Rectal smooth muscle tissue (tissue), 1 donor: ENCODE results near the gene CGN.

Experiments
- H3K27ac ChIP-seq: one replicate; pipeline ENCODE4 v1.7.0; 2013; ENCODE audit warnings: low read depth, low read length, inconsistent platforms
- H3K27me3 ChIP-seq: one replicate; pipeline ENCODE4 v1.7.0; 2013; ENCODE audit warnings: low read length; ENCODE audit not compliant: control insufficient read depth, insufficient read depth
- H3K36me3 ChIP-seq: one replicate; pipeline ENCODE4 v1.7.0; 2013; ENCODE audit warnings: low read length; ENCODE audit not compliant: control insufficient read depth, insufficient read depth
- H3K4me1 ChIP-seq: one replicate; pipeline ENCODE4 v1.7.0; 2013; ENCODE audit warnings: low read length; ENCODE audit not compliant: control insufficient read depth, insufficient read depth
- H3K4me3 ChIP-seq: one replicate; pipeline ENCODE4 v1.7.0; 2013; ENCODE audit warnings: low read length
- H3K9ac ChIP-seq: one replicate; pipeline ENCODE4 v1.7.0; 2013; ENCODE audit warnings: low read length

CGN gene

GRCh38 chr1:151485685-151486255, 25.4 kb upstream of the CGN start:
- Histone ChIP-seq H3K27ac (no peak overlapping the region), H3K36me3 (no peaks in the 10 kb centered on the region), H3K4me1 (no peaks in the 10 kb centered on the region), H3K4me3 (no peak overlapping the region), H3K27me3 (no peaks in the 10 kb centered on the region), H3K9ac (no peak overlapping the region)

- Histone ChIP-seq H3K27ac (no peak overlapping the region), H3K4me3 (no peak overlapping the region), H3K27me3 (no peaks in the 10 kb centered on the region)
These were observed 24.6 kb upstream of the CGN start for GRCh38 chr1:151486557-151486956.

GRCh38 chr1:151491641-151492040, 19.5 kb upstream of the CGN start:
- Histone ChIP-seq H3K4me1 (no peaks in the 10 kb centered on the region), H3K36me3 (no peaks in the 10 kb centered on the region), H3K27me3 (no peaks in the 10 kb centered on the region), H3K9ac (no peak overlapping the region), H3K4me3 (no peak overlapping the region), H3K27ac (no peak overlapping the region)

More at GRCh38 chr1:151486557-151486956, 24.6 kb upstream of the CGN start:
- Histone ChIP-seq H3K9ac (no peak overlapping the region), H3K36me3 (no peaks in the 10 kb centered on the region), H3K4me1 (no peaks in the 10 kb centered on the region)

GRCh38 chr1:151492120-151492519, 19.1 kb upstream of the CGN start:
- H3K4me3 ChIP-seq = no peak overlapping the region
- no peaks in the 10 kb centered on the region for H3K27me3 ChIP-seq
- H3K9ac ChIP-seq = no peak overlapping the region
- H3K4me1 ChIP-seq = no peaks in the 10 kb centered on the region
- H3K36me3 ChIP-seq = no peaks in the 10 kb centered on the region
- H3K27ac ChIP-seq = no peak overlapping the region

DNA sequence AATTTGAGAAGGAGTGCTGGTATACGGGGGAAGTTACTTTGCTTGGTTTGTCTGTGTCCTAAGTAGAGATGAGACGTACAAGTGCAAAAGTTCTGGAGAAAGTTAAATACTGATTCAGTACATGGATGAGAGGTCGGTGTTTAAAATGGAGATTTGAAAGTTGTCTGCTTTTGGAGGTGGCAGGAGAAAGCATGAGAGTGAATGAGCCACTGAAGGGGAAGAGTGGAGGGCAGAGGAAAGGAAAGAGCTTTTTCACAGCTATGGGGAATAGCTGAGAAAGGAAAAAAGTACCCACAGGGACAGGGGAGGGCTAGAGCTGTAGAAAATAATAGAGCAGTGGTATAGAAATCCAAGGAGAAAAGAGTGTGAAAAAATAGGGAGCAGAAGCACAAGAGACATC, 18.1 kb upstream of the CGN start:
- no peaks in the 10 kb centered on the region for H3K4me1 ChIP-seq
- no peak overlapping the region for H3K27ac ChIP-seq
- no peak overlapping the region for H3K9ac ChIP-seq
- H3K36me3 ChIP-seq = no peaks in the 10 kb centered on the region
- no peaks in the 10 kb centered on the region for H3K27me3 ChIP-seq
- H3K4me3 ChIP-seq = no peak overlapping the region

- no peaks in the 10 kb centered on the region for H3K36me3 ChIP-seq
- no peaks in the 10 kb centered on the region for H3K27me3 ChIP-seq
- no peak overlapping the region for H3K4me3 ChIP-seq
- no peak overlapping the region for H3K27ac ChIP-seq
- H3K9ac ChIP-seq = no peak overlapping the region
- H3K4me1 ChIP-seq = no peaks in the 10 kb centered on the region
These were observed 16.4 kb upstream of the CGN start for GRCh38 chr1:151494741-151495281.

- no peak overlapping the region for H3K27ac ChIP-seq
- H3K27me3 ChIP-seq = no peaks in the 10 kb centered on the region
- no peaks in the 10 kb centered on the region for H3K36me3 ChIP-seq
- H3K4me1 ChIP-seq = no peaks in the 10 kb centered on the region
- H3K9ac ChIP-seq = no peak overlapping the region
- no peak overlapping the region for H3K4me3 ChIP-seq
These were observed 15.9 kb upstream of the CGN start for GRCh38 chr1:151495316-151495715.

- Histone ChIP-seq H3K4me1 (no peaks in the 10 kb centered on the region), H3K4me3 (no peak overlapping the region), H3K27ac (no peak overlapping the region), H3K27me3 (no peaks in the 10 kb centered on the region), H3K36me3 (no peaks in the 10 kb centered on the region), H3K9ac (no peak overlapping the region)
These were observed 11.8 kb upstream of the CGN start for GRCh38 chr1:151499365-151499764.

- no peak overlapping the region for H3K9ac ChIP-seq
- H3K27me3 ChIP-seq = no peaks in the 10 kb centered on the region
- no peak overlapping the region for H3K27ac ChIP-seq
- no peak overlapping the region for H3K4me3 ChIP-seq
- no peaks in the 10 kb centered on the region for H3K4me1 ChIP-seq
- no peaks in the 10 kb centered on the region for H3K36me3 ChIP-seq
These were observed 11.3 kb upstream of the CGN start for GRCh38 chr1:151499930-151500329.

DNA sequence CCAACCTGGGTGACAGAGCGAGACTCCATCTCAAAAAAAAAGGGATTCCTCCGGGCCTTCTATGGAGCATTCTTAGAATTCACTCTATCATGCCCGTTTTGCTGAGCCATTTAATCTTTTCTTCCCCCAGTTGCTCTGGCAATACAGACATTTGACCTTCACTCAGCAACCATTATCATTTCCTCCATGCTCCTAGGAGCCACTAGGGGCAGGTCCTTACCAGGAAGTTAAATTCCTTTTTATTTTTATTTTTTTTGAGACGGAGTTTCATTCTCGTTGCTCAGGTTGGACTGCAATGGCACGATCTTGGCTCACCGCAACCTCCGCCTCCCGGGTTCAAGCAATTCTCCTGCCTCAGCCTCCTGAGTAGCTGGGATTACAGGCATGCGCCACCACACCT, 9.7 kb upstream of the CGN start:
- H3K36me3 ChIP-seq = no peaks in the 10 kb centered on the region
- no peak overlapping the region for H3K27ac ChIP-seq
- no peaks in the 10 kb centered on the region for H3K4me1 ChIP-seq
- H3K27me3 ChIP-seq = no peaks in the 10 kb centered on the region
- H3K4me3 ChIP-seq = no peak overlapping the region
- no peak overlapping the region for H3K9ac ChIP-seq

DNA sequence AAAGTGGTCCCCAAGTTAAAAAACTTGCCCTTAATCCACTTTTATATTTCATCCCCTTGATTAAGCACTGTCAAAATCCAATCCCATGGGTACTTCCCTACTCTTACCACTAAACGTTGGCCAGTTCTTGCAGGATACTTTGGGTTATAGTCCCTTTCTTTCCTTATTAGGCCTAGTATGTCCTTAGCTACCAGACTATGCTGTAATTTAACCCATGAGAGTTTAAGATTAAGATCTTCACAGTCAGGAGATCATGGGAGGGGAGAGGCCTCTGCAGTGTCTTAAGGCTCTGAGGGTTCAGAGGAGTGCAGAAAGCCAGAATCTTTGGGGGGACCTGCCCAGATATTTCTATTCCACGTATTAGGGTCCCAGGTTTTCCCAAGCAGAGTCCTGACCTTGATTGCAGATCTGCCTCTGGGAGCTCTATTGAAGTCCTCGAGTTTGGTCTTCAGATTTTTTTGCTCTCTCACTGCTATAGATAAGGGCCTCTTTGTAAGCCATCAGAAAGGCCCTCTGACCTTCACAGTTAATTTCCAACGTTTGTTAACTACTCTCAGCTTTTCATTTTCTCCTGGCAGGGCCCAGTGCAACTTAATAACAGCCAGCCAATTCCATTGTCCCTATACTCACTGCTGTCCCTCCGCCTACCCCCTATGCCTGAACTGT, 9.0 kb upstream of the CGN start:
- Histone ChIP-seq H3K4me3 (no peak overlapping the region), H3K9ac (no peak overlapping the region), H3K4me1 (no peaks in the 10 kb centered on the region), H3K27me3 (no peaks in the 10 kb centered on the region), H3K27ac (no peak overlapping the region), H3K36me3 (no peaks in the 10 kb centered on the region)

- Histone ChIP-seq H3K27me3 (no peaks in the 10 kb centered on the region), H3K4me3 (no peak overlapping the region), H3K27ac (no peak overlapping the region), H3K9ac (no peak overlapping the region), H3K36me3 (no peaks in the 10 kb centered on the region), H3K4me1 (no peaks in the 10 kb centered on the region)
These were observed 8.1 kb upstream of the CGN start for GRCh38 chr1:151502859-151503780.
